H9 (cell line): Measurements from ENCODE around the gene TANGO6. TPM values are rescaled to one million over a fixed set of nuclear protein-coding genes. Genes with fewer than 3 reads are reported as not detected.

Experiments used
- DNase-seq: peaks from one replicate; pipeline ENCODE4 v3.0.0-alpha.2; 2017
- H2AFZ ChIP-seq: one replicate; pipeline ENCODE4 v1.6.1; 2013; ENCODE audit warnings: mild to moderate bottlenecking, low read length, control low read depth, moderate library complexity
- H2AK5ac ChIP-seq: 2 replicates; pipeline ENCODE4 v1.6.1; 2013; ENCODE audit warnings: low read length, control low read depth, mixed read lengths; ENCODE audit not compliant: insufficient read length
- H2BK120ac ChIP-seq: one replicate; pipeline ENCODE4 v1.6.1; 2013; ENCODE audit warnings: low read depth, mild to moderate bottlenecking, low read length, control low read depth, inconsistent platforms; ENCODE audit not compliant: poor library complexity, severe bottlenecking
- H2BK12ac ChIP-seq: 2 replicates; pipeline ENCODE4 v1.6.1; 2013; ENCODE audit warnings: low read length, control low read depth, mixed read lengths, low read depth; ENCODE audit not compliant: insufficient read length
- H2BK15ac ChIP-seq: 2 replicates; pipeline ENCODE4 v1.6.1; 2013; ENCODE audit warnings: low read depth, low read length, control low read depth
- H2BK20ac ChIP-seq: one replicate; pipeline ENCODE4 v1.6.1; 2013; ENCODE audit warnings: low read depth, mild to moderate bottlenecking, low read length, control low read depth, inconsistent platforms; ENCODE audit not compliant: poor library complexity, severe bottlenecking
- H2BK5ac ChIP-seq: 2 replicates; pipeline ENCODE4 v1.6.1; 2013; ENCODE audit warnings: low read length, control low read depth, mixed read lengths; ENCODE audit not compliant: insufficient read length
- H3K14ac ChIP-seq: 2 replicates; pipeline ENCODE4 v1.6.1; 2013; ENCODE audit warnings: low read length, control low read depth; ENCODE audit not compliant: insufficient read depth
- H3K18ac ChIP-seq: 2 replicates; pipeline ENCODE4 v1.6.1; 2013; ENCODE audit warnings: low read depth, mild to moderate bottlenecking, mixed read lengths, low read length, control low read depth; ENCODE audit not compliant: insufficient read length
- H3K23ac ChIP-seq: 2 replicates; pipeline ENCODE4 v1.6.1; 2013; ENCODE audit warnings: low read length, control low read depth, mixed read lengths, low read depth; ENCODE audit not compliant: insufficient read length
- H3K23me2 ChIP-seq: 2 replicates; pipeline ENCODE4 v1.6.1; 2013; ENCODE audit warnings: low read depth, mild to moderate bottlenecking, mixed read lengths, low read length, control low read depth; ENCODE audit not compliant: insufficient read length, poor library complexity, severe bottlenecking
- H3K27ac ChIP-seq: 2 replicates; pipeline ENCODE4 v1.5.1; 2013; ENCODE audit warnings: low read length, control low read depth, mixed read lengths, low read depth; ENCODE audit not compliant: insufficient read length
- H3K27me3 ChIP-seq: 2 replicates; pipeline ENCODE4 v1.6.1; 2013; ENCODE audit warnings: low read length, control low read depth, inconsistent platforms; ENCODE audit not compliant: insufficient read depth
- H3K4ac ChIP-seq: 2 replicates; pipeline ENCODE4 v1.6.1; 2013; ENCODE audit warnings: low read depth, mild to moderate bottlenecking, control low read depth, inconsistent platforms, low read length, moderate library complexity
- H3K4me1 ChIP-seq: 2 replicates; pipeline ENCODE4 v1.6.1; 2013; ENCODE audit warnings: low read length, control low read depth, inconsistent platforms; ENCODE audit not compliant: insufficient read depth
- H3K4me2 ChIP-seq: 2 replicates; pipeline ENCODE4 v1.6.1; 2013; ENCODE audit warnings: low read length, control low read depth, mixed read lengths; ENCODE audit not compliant: insufficient read length, insufficient read depth
- H3K56ac ChIP-seq: 2 replicates; pipeline ENCODE4 v1.6.1; 2013; ENCODE audit warnings: low read depth, mild to moderate bottlenecking, mixed read lengths, low read length, control low read depth; ENCODE audit not compliant: insufficient read length
- H3K79me1 ChIP-seq: 2 replicates; pipeline ENCODE4 v1.6.1; 2013; ENCODE audit warnings: low read depth, mild to moderate bottlenecking, moderate library complexity, low read length, control low read depth, inconsistent platforms; ENCODE audit not compliant: insufficient read depth, poor library complexity, severe bottlenecking
- H3K79me2 ChIP-seq: 2 replicates; pipeline ENCODE4 v1.6.1; 2013; ENCODE audit warnings: low read length, control low read depth, inconsistent platforms; ENCODE audit not compliant: insufficient read depth
- H3K9ac ChIP-seq: 2 replicates; pipeline ENCODE4 v1.6.1; 2013; ENCODE audit warnings: low read length, control low read depth, mixed read lengths; ENCODE audit not compliant: insufficient read length; ENCODE audit errors: extremely low read depth
- H3K9me3 ChIP-seq: one replicate; pipeline ENCODE4 v1.6.1; 2013; ENCODE audit warnings: low read depth, low read length, inconsistent platforms; ENCODE audit not compliant: control insufficient read depth
- H3T11ph ChIP-seq: one replicate; pipeline ENCODE4 v1.6.1; 2013; ENCODE audit warnings: mild to moderate bottlenecking, low read length, control low read depth, inconsistent platforms
- H4K20me1 ChIP-seq: one replicate; pipeline ENCODE4 v1.6.1; 2013; ENCODE audit not compliant: control insufficient read depth, insufficient read length, insufficient read depth
- H4K5ac ChIP-seq: 2 replicates; pipeline ENCODE4 v1.6.1; 2013; ENCODE audit warnings: low read depth, mild to moderate bottlenecking, mixed read lengths, low read length, control low read depth; ENCODE audit not compliant: insufficient read length
- H4K8ac ChIP-seq: replicated peaks from 2 replicates; pipeline ENCODE4 v1.6.1; 2013; ENCODE audit warnings: low read length, control low read depth, mixed read lengths, low read depth; ENCODE audit not compliant: insufficient read length
- H4K91ac ChIP-seq: 2 replicates; pipeline ENCODE4 v1.6.1; 2013; ENCODE audit warnings: low read depth, mild to moderate bottlenecking, moderate library complexity, mixed read lengths, low read length, control low read depth; ENCODE audit not compliant: insufficient read length
- H3K27ac Mint-ChIP-seq, 3 experiments: 2 replicates in 2 of 3; 3 replicates in 1 of 3; pipeline ENCODE4 v1.8.0; 2020 to 2021; ENCODE audit warnings: mixed read lengths in 3 of 3, mild to moderate bottlenecking in 1 of 3, moderate library complexity in 1 of 3
- H3K27me3 Mint-ChIP-seq: 2 replicates; pipeline ENCODE4 v1.8.0; 2021; ENCODE audit warnings: low read depth, mild to moderate bottlenecking, moderate library complexity, mixed read lengths
- H3K36me3 Mint-ChIP-seq, 3 experiments: 2 replicates in 2 of 3; 3 replicates in 1 of 3; pipeline ENCODE4 v1.8.0; 2020 to 2021; ENCODE audit warnings: low read depth in 3 of 3, mixed read lengths in 3 of 3; ENCODE audit not compliant: insufficient read depth in 1 of 3
- H3K4me1 Mint-ChIP-seq, 2 experiments: 2 replicates each; pipeline ENCODE4 v1.8.0; 2020; ENCODE audit warnings: mixed read lengths in 2 of 2
- H3K4me3 Mint-ChIP-seq, 2 experiments: 2 replicates in 1 of 2; 3 replicates in 1 of 2; pipeline ENCODE4 v1.8.0; 2020 to 2021; ENCODE audit warnings: mild to moderate bottlenecking in 2 of 2, mixed read lengths in 2 of 2, moderate library complexity in 1 of 2
- H3K9me3 Mint-ChIP-seq, 2 experiments: 2 replicates in 1 of 2; 3 replicates in 1 of 2; pipeline ENCODE4 v1.8.0; 2020; ENCODE audit warnings: mild to moderate bottlenecking in 2 of 2, mixed read lengths in 2 of 2, moderate library complexity in 1 of 2
- WGBS: extraction: QIAGEN DNeasy Blood & Tissue Kit; methylation state at CpG from one replicate; pipeline ENCODE4 v1.1.7; 2013; ENCODE audit warnings: missing lambda C conversion rate, low lambda C conversion rate, mixed read lengths; ENCODE audit not compliant: insufficient read length; ENCODE audit errors: extremely low coverage; 5-methylcytosine and 5-hydroxymethylcytosine counted together
- total RNA-seq: library from RNA; stranded (reverse); gene quantifications from 2 replicates; pipeline ENCODE4 v1.2.1, GENCODE V29; 2021
- TF ChIP-seq, protein P1 (sequence below): fragments of 200-600 bp; sonication (generic); conservative IDR thresholded peaks from 3 replicates; pipeline ENCODE4 v1.8.0; 2021; ENCODE audit warnings: antibody characterized with exemption, mild to moderate bottlenecking

The TANGO6 gene
- total RNA-seq, 1 experiment from 2014 or later: 12.0 TPM

DNA sequence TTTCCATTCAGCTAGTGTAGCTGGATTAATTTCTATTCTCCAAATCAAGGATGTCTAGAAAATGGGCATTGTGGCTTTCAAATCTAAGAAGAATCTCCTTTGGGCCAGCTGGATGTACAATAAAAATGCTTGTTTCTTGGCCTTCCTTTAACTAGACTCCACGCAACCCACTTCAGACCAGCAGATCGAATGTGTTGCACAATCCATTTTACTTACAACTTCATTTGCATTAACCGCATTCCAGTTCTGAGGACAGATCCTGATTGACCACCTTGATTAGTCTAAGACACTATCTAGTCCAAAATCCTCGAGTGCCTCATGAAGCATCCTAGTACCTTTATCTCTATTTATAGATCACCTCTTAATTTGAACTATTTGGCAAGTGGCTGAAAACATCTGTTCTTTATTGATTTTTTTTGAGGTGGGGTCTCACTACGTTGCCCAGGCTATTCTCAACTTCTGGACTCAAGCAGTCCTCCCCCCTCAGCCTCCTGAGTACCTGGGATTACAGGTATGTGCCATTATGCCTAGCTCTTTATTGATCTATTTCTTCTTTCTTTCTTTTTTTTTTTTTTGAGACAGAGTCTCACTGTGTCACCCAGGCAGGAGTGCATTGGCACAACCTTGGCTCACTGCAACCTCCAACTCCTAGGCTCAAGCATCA is 241.8 kb downstream of the TANGO6 start:
- DNase-seq: no peak
- H3K14ac ChIP-seq: no peak overlapping the region
- H3K27me3 ChIP-seq: no peaks in the 10 kb centered on the region
- H3K9ac ChIP-seq: no peak overlapping the region
- no peak overlapping the region for H2BK5ac ChIP-seq
- no peaks in the 10 kb centered on the region for H3K9me3 ChIP-seq
- H3K4ac ChIP-seq: no peak overlapping the region
- H3K56ac ChIP-seq: no peak overlapping the region
- no peak overlapping the region for H4K8ac ChIP-seq
- H3K27me3 Mint-ChIP-seq: no peaks in the 10 kb centered on the region; the same call in 1 of the 2 replicates
- peaks cover 42% of the 10 kb centered on the region in 2 experiments for H3K4me1 Mint-ChIP-seq
- H2BK15ac ChIP-seq: no peak overlapping the region
- peaks cover 18% of the 10 kb centered on the region; the same call in 1 of the 2 replicates for H3K4me1 ChIP-seq
- no peaks in the 10 kb centered on the region for H4K20me1 ChIP-seq
- H4K5ac ChIP-seq: no peak overlapping the region
- no peak overlapping the region for H3K27ac Mint-ChIP-seq
- no peak overlapping the region for H3K27ac ChIP-seq
- no peak overlapping the region for H3K4me3 Mint-ChIP-seq
- TF ChIP-seq, protein P1, sequence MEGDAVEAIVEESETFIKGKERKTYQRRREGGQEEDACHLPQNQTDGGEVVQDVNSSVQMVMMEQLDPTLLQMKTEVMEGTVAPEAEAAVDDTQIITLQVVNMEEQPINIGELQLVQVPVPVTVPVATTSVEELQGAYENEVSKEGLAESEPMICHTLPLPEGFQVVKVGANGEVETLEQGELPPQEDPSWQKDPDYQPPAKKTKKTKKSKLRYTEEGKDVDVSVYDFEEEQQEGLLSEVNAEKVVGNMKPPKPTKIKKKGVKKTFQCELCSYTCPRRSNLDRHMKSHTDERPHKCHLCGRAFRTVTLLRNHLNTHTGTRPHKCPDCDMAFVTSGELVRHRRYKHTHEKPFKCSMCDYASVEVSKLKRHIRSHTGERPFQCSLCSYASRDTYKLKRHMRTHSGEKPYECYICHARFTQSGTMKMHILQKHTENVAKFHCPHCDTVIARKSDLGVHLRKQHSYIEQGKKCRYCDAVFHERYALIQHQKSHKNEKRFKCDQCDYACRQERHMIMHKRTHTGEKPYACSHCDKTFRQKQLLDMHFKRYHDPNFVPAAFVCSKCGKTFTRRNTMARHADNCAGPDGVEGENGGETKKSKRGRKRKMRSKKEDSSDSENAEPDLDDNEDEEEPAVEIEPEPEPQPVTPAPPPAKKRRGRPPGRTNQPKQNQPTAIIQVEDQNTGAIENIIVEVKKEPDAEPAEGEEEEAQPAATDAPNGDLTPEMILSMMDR: no peak
- H3K79me1 ChIP-seq: no peaks in the 10 kb centered on the region
- H3K36me3 Mint-ChIP-seq: peaks cover 0 to 5% (median 4%) of the 10 kb centered on the region in 3 experiments; a peak in 4 of 7 replicates
- no CpG with 5 or more reads among the region's 5 CpGs for WGBS
- H3K23me2 ChIP-seq: no peaks in the 10 kb centered on the region
- H2BK120ac ChIP-seq: no peak overlapping the region
- no peak overlapping the region for H2AK5ac ChIP-seq
- no peak overlapping the region for H2BK12ac ChIP-seq
- no peak overlapping the region for H3K23ac ChIP-seq
- H3K18ac ChIP-seq: no peak overlapping the region
- H3T11ph ChIP-seq: no peak overlapping the region
- H3K79me2 ChIP-seq: no peaks in the 10 kb centered on the region
- H2AFZ ChIP-seq: no peak overlapping the region
- H3K4me2 ChIP-seq: no peak overlapping the region
- H3K9me3 Mint-ChIP-seq: no peaks in the 10 kb centered on the region
- no peak overlapping the region for H4K91ac ChIP-seq
- H2BK20ac ChIP-seq: no peak overlapping the region
